Astrocyte of the spinal cord (primary cell): Measurements from ENCODE around the gene TRAPPC2.
A peak's percentile ranks its signal among the peaks of the same experiment; 100 is the strongest.

Experiments
- DNase-seq: peaks from one replicate; pipeline ENCODE4 v3.0.0; 2011; ENCODE audit warnings: low read depth, low spot score
- H3K4me3 ChIP-seq: 2 replicates; pipeline ENCODE4 v1.5.1; 2011; ENCODE audit warnings: low read depth, mild to moderate bottlenecking, low read length, moderate library complexity
- CTCF ChIP-seq: IDR thresholded peaks from 2 replicates; pipeline ENCODE4 v1.5.1; 2012; ENCODE audit warnings: low read depth, mild to moderate bottlenecking, low read length, inconsistent platforms
- in situ Hi-C: cut with HindIII; loops from 2 replicates; pipeline ENCODE4 v1.10.0; 2017; ENCODE audit warnings: low sequenced_read_pairs

TRAPPC2 gene

GRCh38 chrX:13770013-13770535 is 35.7 kb upstream of the TRAPPC2 start:
- no peak overlapping the region for H3K4me3 ChIP-seq
- TF ChIP-seq CTCF: no peak
- no peak for DNase-seq
- in situ Hi-C loops: no loop called here

- no peak for DNase-seq
- in situ Hi-C loops: no loop called here
- no peak for TF ChIP-seq CTCF
- H3K4me3 ChIP-seq: no peak overlapping the region
These were observed 34.5 kb upstream of the TRAPPC2 start for GRCh38 chrX:13768939-13769338.

GRCh38 chrX:13764765-13765164 is 30.3 kb upstream of the TRAPPC2 start:
- in situ Hi-C loops: no loop called here
- peak; percentile 10 for DNase-seq
- no peak overlapping the region for H3K4me3 ChIP-seq
- TF ChIP-seq CTCF: peak; percentile 52

GRCh38 chrX:13764281-13764680 is 29.9 kb upstream of the TRAPPC2 start:
- no peak for DNase-seq
- in situ Hi-C loops: no loop called here
- no peak overlapping the region for H3K4me3 ChIP-seq
- TF ChIP-seq CTCF: no peak

- in situ Hi-C loops: no loop called here
- TF ChIP-seq CTCF: no peak
- no peak for DNase-seq
- H3K4me3 ChIP-seq: no peak overlapping the region
These were observed 29.1 kb upstream of the TRAPPC2 start for GRCh38 chrX:13763489-13763888.

GRCh38 chrX:13761606-13762414 is 27.4 kb upstream of the TRAPPC2 start:
- no peak for DNase-seq
- in situ Hi-C loops: no loop called here
- TF ChIP-seq CTCF: no peak
- no peak overlapping the region for H3K4me3 ChIP-seq
